DOHH2 (cell line): ENCODE results near the gene MAP2.

ENCODE experiments used
- H3F3A ChIP-seq: fragments of 200-600 bp; sonication (generic), shearing (Covaris generic); 2 replicates; pipeline ENCODE4 v1.6.0; 2016; ENCODE audit warnings: antibody characterized with exemption, mild to moderate bottlenecking; ENCODE audit not compliant: control insufficient read depth, insufficient read depth
- H3K27ac ChIP-seq: fragments of 200-600 bp; sonication (generic); 2 replicates; pipeline ENCODE4 v1.5.1; 2014; ENCODE audit warnings: low read depth, mild to moderate bottlenecking, low read length, moderate library complexity
- H3K27me3 ChIP-seq: fragments of 200-600 bp; sonication (generic); 2 replicates; pipeline ENCODE4 v1.6.1; 2014; ENCODE audit warnings: mild to moderate bottlenecking, low read length, mixed read lengths; ENCODE audit not compliant: control insufficient read depth
- H3K36me3 ChIP-seq: fragments of 200-600 bp; sonication (generic); 2 replicates; pipeline ENCODE4 v1.6.1; 2014; ENCODE audit warnings: mild to moderate bottlenecking, low read length, moderate library complexity, mixed read lengths; ENCODE audit not compliant: control insufficient read depth
- H3K4me1 ChIP-seq: fragments of 200-600 bp; sonication (generic); 2 replicates; pipeline ENCODE4 v1.6.1; 2014; ENCODE audit warnings: mild to moderate bottlenecking, low read length, mixed read lengths; ENCODE audit not compliant: control insufficient read depth
- H3K4me2 ChIP-seq: fragments of 200-600 bp; sonication (generic); 2 replicates; pipeline ENCODE4 v1.6.0; 2014; ENCODE audit warnings: mild to moderate bottlenecking, low read length, moderate library complexity
- H3K4me3 ChIP-seq: fragments of 200-600 bp; sonication (generic); 2 replicates; pipeline ENCODE4 v1.5.1; 2014; ENCODE audit warnings: mild to moderate bottlenecking, low read length, mixed read lengths
- H3K79me2 ChIP-seq: fragments of 200-600 bp; sonication (generic); 2 replicates; pipeline ENCODE4 v1.6.1; 2014; ENCODE audit warnings: mild to moderate bottlenecking, low read length, mixed read lengths; ENCODE audit not compliant: control insufficient read depth
- H3K9me2 ChIP-seq: fragments of 200-600 bp; sonication (generic); replicated peaks from 2 replicates; pipeline ENCODE4 v1.6.1; 2014; ENCODE audit warnings: mild to moderate bottlenecking, low read length, mixed read lengths; ENCODE audit not compliant: control insufficient read depth
- H3K9me3 ChIP-seq: fragments of 200-600 bp; sonication (generic); 2 replicates; pipeline ENCODE4 v1.6.1; 2014; ENCODE audit warnings: antibody characterized with exemption, low read length, mixed read lengths; ENCODE audit not compliant: control insufficient read depth, insufficient read depth
- H4K20me1 ChIP-seq: fragments of 200-600 bp; sonication (generic); 2 replicates; pipeline ENCODE4 v1.6.0; 2014; ENCODE audit warnings: low read depth, mild to moderate bottlenecking, antibody characterized with exemption, low read length, moderate library complexity; ENCODE audit not compliant: control insufficient read depth, insufficient read depth
- EZH2phosphoT487 ChIP-seq: fragments of 200-600 bp; sonication (generic); IDR thresholded peaks from 2 replicates; pipeline ENCODE4 v1.6.1; 2017; ENCODE audit warnings: borderline replicate concordance, mild to moderate bottlenecking, antibody characterized with exemption, low read length, moderate library complexity, mixed read lengths
- TF ChIP-seq, protein P1 (sequence below): fragments of 200-600 bp; sonication (generic); IDR thresholded peaks from one replicate; pipeline ENCODE4 v1.5.1; 2014; ENCODE audit warnings: antibody characterized with exemption, mild to moderate bottlenecking, low read depth, low read length; ENCODE audit not compliant: poor library complexity, severe bottlenecking

Gene MAP2

DNA sequence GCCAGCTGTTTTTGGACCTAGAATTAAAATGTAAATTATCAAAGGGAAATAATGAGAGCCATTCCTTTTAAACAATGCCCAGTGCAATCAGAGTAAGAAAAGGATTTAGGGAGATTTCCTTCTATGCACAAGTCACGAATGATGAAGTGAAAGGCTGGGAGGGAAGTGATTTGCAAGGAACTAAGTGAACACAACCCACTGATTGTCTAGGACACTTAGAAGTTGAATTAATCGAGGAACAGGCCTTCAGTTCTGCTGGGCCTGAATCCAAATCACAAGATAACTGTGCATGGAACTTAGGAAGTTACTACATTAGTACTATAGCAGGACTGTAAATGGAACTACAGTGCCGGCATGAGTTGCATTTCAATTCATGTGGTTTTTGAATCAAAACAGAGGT, 17.7 kb downstream of the MAP2 start:
- Histone ChIP-seq H3F3A (no peaks in the 10 kb centered on the region), H3K9me3 (no peaks in the 10 kb centered on the region), H3K36me3 (no peaks in the 10 kb centered on the region), H3K27ac (no peak overlapping the region), H4K20me1 (no peaks in the 10 kb centered on the region), H3K27me3 (no peaks in the 10 kb centered on the region), H3K4me2 (no peak overlapping the region), H3K9me2 (no peaks in the 10 kb centered on the region), H3K4me3 (no peak overlapping the region), H3K79me2 (no peaks in the 10 kb centered on the region), H3K4me1 (peaks cover 10% of the 10 kb centered on the region)
- TF ChIP-seq EZH2phosphoT487: no peak
- TF ChIP-seq, protein P1, sequence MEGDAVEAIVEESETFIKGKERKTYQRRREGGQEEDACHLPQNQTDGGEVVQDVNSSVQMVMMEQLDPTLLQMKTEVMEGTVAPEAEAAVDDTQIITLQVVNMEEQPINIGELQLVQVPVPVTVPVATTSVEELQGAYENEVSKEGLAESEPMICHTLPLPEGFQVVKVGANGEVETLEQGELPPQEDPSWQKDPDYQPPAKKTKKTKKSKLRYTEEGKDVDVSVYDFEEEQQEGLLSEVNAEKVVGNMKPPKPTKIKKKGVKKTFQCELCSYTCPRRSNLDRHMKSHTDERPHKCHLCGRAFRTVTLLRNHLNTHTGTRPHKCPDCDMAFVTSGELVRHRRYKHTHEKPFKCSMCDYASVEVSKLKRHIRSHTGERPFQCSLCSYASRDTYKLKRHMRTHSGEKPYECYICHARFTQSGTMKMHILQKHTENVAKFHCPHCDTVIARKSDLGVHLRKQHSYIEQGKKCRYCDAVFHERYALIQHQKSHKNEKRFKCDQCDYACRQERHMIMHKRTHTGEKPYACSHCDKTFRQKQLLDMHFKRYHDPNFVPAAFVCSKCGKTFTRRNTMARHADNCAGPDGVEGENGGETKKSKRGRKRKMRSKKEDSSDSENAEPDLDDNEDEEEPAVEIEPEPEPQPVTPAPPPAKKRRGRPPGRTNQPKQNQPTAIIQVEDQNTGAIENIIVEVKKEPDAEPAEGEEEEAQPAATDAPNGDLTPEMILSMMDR: no peak

GRCh38 chr2:209442939-209443338, 19.1 kb downstream of the MAP2 start:
- H3K36me3 ChIP-seq: no peaks in the 10 kb centered on the region
- H3K9me3 ChIP-seq: no peaks in the 10 kb centered on the region
- no peaks in the 10 kb centered on the region for H3K79me2 ChIP-seq
- no peak overlapping the region for H3K4me3 ChIP-seq
- H3K27ac ChIP-seq: no peak overlapping the region
- H3F3A ChIP-seq: no peaks in the 10 kb centered on the region
- H3K27me3 ChIP-seq: no peaks in the 10 kb centered on the region
- TF ChIP-seq, protein P1: no peak
- no peak for TF ChIP-seq EZH2phosphoT487
- no peaks in the 10 kb centered on the region for H3K9me2 ChIP-seq
- H3K4me2 ChIP-seq: no peak overlapping the region
- H3K4me1 ChIP-seq: peaks cover 10% of the 10 kb centered on the region
- H4K20me1 ChIP-seq: no peaks in the 10 kb centered on the region

- H3K27me3 ChIP-seq: no peaks in the 10 kb centered on the region
- no peaks in the 10 kb centered on the region for H3K79me2 ChIP-seq
- no peaks in the 10 kb centered on the region for H3K9me3 ChIP-seq
- no peak overlapping the region for H3K4me2 ChIP-seq
- TF ChIP-seq, protein P1: no peak
- TF ChIP-seq EZH2phosphoT487: no peak
- H3K4me1 ChIP-seq: peaks cover 5% of the 10 kb centered on the region
- H4K20me1 ChIP-seq: no peaks in the 10 kb centered on the region
- no peak overlapping the region for H3K4me3 ChIP-seq
- no peak overlapping the region for H3K27ac ChIP-seq
- H3K36me3 ChIP-seq: no peaks in the 10 kb centered on the region
- no peaks in the 10 kb centered on the region for H3K9me2 ChIP-seq
- no peaks in the 10 kb centered on the region for H3F3A ChIP-seq
Observed at GRCh38 chr2:209445485-209445884, 21.6 kb downstream of the MAP2 start.
